Prostate gland (tissue), 2 donors: Measurements from ENCODE around the gene MAPK9.

Experiments used
- POLR2A ChIP-seq: fragments of 450-650 bp; IDR thresholded peaks from one replicate; pipeline ENCODE4 v1.6.1; 2016; ENCODE audit warnings: antibody characterized with exemption, mild to moderate bottlenecking
- TF ChIP-seq, protein P1 (sequence below), 4 experiments: fragments of 200-600 bp in 2 of 4; fragments of 450-650 bp in 2 of 4; sonication (generic) in 2 of 4; IDR thresholded peaks; 1 replicate in 3 of 4; 2 replicates in 1 of 4; pipeline ENCODE4 v1.5.1; 2016 to 2019; ENCODE audit warnings: antibody characterized with exemption in 4 of 4, mild to moderate bottlenecking in 2 of 4, moderate library complexity in 2 of 4

GRCh38 chr5:180194410-180195345, 97.2 kb downstream of the MAPK9 start:
- TF ChIP-seq, protein P1, sequence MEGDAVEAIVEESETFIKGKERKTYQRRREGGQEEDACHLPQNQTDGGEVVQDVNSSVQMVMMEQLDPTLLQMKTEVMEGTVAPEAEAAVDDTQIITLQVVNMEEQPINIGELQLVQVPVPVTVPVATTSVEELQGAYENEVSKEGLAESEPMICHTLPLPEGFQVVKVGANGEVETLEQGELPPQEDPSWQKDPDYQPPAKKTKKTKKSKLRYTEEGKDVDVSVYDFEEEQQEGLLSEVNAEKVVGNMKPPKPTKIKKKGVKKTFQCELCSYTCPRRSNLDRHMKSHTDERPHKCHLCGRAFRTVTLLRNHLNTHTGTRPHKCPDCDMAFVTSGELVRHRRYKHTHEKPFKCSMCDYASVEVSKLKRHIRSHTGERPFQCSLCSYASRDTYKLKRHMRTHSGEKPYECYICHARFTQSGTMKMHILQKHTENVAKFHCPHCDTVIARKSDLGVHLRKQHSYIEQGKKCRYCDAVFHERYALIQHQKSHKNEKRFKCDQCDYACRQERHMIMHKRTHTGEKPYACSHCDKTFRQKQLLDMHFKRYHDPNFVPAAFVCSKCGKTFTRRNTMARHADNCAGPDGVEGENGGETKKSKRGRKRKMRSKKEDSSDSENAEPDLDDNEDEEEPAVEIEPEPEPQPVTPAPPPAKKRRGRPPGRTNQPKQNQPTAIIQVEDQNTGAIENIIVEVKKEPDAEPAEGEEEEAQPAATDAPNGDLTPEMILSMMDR (IDR thresholded peaks at IDR 0.05) = no peak
- TF ChIP-seq POLR2A = no peak
